Retinal pigment epithelial cell (primary cell): ENCODE data around the gene CAMTA2.
A peak's percentile ranks its signal among the peaks of the same experiment; 100 is the strongest.

Experiments used
- DNase-seq: peaks from one replicate; pipeline ENCODE4 v3.0.0-alpha.2; 2010; ENCODE audit warnings: low read depth
- H3K4me3 ChIP-seq: 2 replicates; pipeline ENCODE4 v1.5.1; 2011; ENCODE audit warnings: mild to moderate bottlenecking, low read length, control low read depth, moderate library complexity
- CTCF ChIP-seq: conservative IDR thresholded peaks from 2 replicates; pipeline ENCODE4 v1.5.1; 2011; ENCODE audit warnings: low read depth, low read length, control low read depth, inconsistent platforms

CAMTA2 gene

GRCh38 chr17:4959261-4959965, 28.1 kb downstream of the CAMTA2 start:
- no peak for DNase-seq
- TF ChIP-seq CTCF, result no peak
- no peak overlapping the region for H3K4me3 ChIP-seq

GRCh38 chr17:4958102-4958501, 29.4 kb downstream of the CAMTA2 start:
- no peak for DNase-seq
- no peak overlapping the region for H3K4me3 ChIP-seq
- TF ChIP-seq CTCF, result no peak

DNA sequence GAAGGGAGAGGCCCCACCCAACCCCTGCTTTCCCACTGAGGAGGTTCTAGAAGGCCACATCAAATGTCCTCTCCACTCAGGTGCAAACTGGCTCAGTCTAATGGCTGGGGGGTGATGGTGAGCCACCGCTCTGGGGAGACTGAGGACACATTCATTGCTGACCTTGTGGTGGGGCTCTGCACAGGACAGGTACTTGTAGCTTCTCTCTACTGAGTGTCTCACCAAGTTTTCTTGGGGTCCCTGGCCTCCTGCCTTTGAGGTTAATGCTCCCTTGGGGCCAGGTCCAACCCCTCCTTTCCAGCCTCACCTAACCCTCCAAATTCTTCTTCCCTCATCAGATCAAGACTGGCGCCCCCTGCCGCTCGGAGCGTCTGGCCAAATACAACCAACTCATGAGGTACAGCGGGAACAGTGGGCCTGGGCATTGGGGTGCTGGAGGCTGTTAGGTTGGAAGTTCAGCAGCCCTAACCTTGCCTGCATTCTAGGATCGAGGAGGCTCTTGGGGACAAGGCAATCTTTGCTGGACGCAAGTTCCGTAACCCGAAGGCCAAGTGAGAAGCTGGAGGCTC, 30.9 kb downstream of the CAMTA2 start:
- DNase-seq, result no peak
- peak; percentile 1 for TF ChIP-seq CTCF

GRCh38 chr17:4955091-4955490, 32.4 kb downstream of the CAMTA2 start:
- TF ChIP-seq CTCF, result no peak
- DNase-seq, result no peak

More for the DNA sequence above, 30.9 kb downstream of the CAMTA2 start:
- no peak overlapping the region for H3K4me3 ChIP-seq

GRCh38 chr17:4953451-4953961, 34.0 kb downstream of the CAMTA2 start:
- no peak overlapping the region for H3K4me3 ChIP-seq
- no peak for TF ChIP-seq CTCF
- DNase-seq, result no peak

More at GRCh38 chr17:4955091-4955490, 32.4 kb downstream of the CAMTA2 start:
- no peak overlapping the region for H3K4me3 ChIP-seq

DNA sequence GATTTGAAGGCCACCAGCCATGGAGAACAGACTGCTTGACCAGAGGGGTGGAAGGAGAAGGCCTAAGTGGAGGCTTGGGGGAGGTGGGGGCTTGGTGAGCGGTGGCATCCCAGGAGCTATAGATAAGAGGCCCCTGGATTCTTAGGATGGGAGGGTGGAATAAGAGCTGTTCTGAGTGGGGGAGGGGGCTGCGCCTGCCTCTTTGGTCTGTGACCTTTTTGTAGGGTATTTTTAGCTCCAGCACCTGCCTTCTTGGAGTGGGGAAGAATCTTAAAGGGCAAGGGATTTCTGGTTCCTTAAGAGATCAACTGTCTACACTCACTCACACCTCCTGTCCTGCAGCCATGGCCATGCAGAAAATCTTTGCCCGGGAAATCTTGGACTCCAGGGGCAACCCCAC, 36.0 kb downstream of the CAMTA2 start:
- no peak for DNase-seq
- H3K4me3 ChIP-seq, result no peak overlapping the region
- TF ChIP-seq CTCF, result no peak

DNA sequence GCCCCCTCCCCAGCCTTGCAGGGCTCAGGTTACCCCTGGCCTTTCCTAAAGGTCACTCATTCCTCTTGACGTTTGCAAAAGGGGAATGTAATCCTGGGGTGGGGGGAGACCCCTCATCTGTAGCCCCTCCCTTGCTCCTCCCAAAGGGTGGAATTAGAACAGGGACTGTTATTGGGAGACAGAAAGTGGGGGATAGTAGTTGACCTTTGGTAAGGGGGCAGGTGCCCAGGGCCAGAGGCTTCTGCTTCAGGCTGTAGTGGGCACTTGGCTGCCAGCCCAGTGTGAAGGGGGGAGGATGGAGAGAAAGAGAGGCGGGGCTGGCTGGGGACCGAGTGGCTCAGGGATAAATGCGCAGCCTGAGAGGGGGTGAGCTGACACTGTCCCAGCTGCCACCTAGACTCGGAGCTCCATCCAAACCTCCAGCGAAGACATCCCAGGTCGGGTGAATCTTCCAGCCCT, 36.7 kb downstream of the CAMTA2 start, which contains the start of gene ENO3:
Gene ENO3, plus strand, starts transcription at position 374 of the 459 bp plus-strand sequence. CDS start 711 bp downstream, outside the sequence.
- DNase-seq, result no peak
- peak within 1 kb of the TSS; percentile 45 for H3K4me3 ChIP-seq
- no peak for TF ChIP-seq CTCF
